ENCODE measurements around the gene LIG1. TPM values are rescaled to one million over a fixed set of nuclear protein-coding genes. Genes with fewer than 3 reads are reported as not detected.

LIG1 gene
- total RNA-seq, result 10 to 100 TPM; 30.0 to 66.1 (median 44.4) TPM

DNA sequence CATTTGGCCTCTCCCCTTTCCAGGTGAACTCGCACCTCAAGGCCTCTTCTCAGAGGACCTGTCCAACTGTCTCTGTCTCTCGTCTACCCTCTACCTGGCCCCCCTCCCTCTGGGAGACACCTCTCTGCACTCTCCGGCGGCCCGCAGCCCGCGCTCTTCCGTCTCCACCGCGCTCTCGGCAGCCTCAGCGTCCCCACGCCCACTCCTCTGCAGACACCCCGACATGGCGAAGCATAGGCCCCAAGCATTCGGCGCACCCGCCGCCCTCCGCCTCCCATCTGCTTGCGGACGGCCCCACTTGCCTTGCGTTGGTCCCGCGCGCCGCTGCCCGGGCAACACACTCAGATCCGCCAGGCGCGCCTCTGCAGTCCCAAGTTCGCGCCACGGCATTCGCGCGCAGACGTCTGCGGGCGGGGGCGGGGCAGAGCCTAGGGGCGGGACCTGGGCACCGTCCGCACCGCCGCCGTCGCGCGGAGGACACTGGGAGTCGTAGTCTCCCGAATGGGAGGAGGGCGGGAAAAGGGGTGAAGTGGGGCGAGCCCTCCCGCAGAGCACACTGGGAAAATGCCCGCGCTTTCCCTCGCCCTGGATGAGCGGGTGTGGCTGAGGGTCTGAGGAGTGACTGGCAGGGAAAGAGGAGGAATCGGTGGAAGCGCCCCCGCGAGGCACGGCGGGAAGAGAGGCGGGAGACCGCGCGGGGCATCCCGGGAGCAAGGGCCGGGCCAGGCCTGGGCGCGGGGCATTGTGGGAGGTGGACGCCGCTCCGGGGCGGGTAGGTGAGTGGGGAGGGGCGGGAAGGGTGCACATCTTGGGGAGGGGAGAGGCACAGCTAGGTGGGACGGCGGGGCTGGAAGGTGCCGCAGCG, at the start of gene LIG1, which contains the start of gene ZSWIM9:
LIG1 (minus strand) TSS at position 406 of the 865 bp plus-strand sequence. CDS start 4,778 bp downstream, outside the sequence.
ZSWIM9 (plus strand) TSS at position 742 of the 865 bp plus-strand sequence. CDS start 1,123 bp downstream, outside the sequence.
- Histone ChIP-seq H3K9me3 (no peaks in the 10 kb centered on the region), H3K4me3 (peak within 1 kb of the TSS; percentile 69), H3K4me1 (peaks cover 19% of the 10 kb centered on the region), H3K27ac (peak within 1 kb of the TSS; percentile 81), H3K36me3 (peaks cover 17% of the 10 kb centered on the region), H3K27me3 (no peaks in the 10 kb centered on the region)
- WGBS, result under 1% methylated on average over 36 of the region's 82 CpGs
- TF ChIP-seq, protein P1, sequence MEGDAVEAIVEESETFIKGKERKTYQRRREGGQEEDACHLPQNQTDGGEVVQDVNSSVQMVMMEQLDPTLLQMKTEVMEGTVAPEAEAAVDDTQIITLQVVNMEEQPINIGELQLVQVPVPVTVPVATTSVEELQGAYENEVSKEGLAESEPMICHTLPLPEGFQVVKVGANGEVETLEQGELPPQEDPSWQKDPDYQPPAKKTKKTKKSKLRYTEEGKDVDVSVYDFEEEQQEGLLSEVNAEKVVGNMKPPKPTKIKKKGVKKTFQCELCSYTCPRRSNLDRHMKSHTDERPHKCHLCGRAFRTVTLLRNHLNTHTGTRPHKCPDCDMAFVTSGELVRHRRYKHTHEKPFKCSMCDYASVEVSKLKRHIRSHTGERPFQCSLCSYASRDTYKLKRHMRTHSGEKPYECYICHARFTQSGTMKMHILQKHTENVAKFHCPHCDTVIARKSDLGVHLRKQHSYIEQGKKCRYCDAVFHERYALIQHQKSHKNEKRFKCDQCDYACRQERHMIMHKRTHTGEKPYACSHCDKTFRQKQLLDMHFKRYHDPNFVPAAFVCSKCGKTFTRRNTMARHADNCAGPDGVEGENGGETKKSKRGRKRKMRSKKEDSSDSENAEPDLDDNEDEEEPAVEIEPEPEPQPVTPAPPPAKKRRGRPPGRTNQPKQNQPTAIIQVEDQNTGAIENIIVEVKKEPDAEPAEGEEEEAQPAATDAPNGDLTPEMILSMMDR (IDR thresholded peaks at IDR 0.05), result no peak
- TF ChIP-seq POLR2AphosphoS5 (IDR thresholded peaks at IDR 0.05), result peak in 2 of 3 donors; percentile 32 to 40
- peak; percentile 92 to 93 for DNase-seq (ENCODE audit: low spot score in 2 of 2)

DNA sequence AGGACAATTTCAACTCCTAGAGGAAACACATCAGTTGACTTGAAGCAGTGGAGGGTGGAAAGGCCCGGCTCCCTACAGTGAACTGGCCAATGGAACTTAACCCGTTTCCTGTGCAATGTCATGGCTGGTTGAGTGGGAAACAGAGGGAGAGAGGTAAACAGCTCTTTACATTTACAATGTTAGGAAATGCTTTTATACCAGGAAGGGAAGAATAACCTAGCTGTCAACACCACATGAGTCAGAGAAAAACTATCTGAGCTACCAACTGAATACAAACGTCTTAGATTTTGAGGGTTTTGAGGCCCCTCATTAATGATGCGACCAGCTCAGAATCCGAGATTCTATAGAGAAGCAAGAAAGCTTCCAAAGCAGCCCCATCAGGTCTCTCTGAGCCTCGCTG, 48.9 kb upstream of the LIG1 start:
- Histone ChIP-seq H3K36me3 (peaks cover 10% of the 10 kb centered on the region), H3K4me1 (no peaks in the 10 kb centered on the region), H3K27ac (no peak overlapping the region), H3K9me3 (no peaks in the 10 kb centered on the region), H3K4me3 (no peak overlapping the region), H3K27me3 (no peaks in the 10 kb centered on the region)
- TF ChIP-seq POLR2A (IDR thresholded peaks at IDR 0.05), result no peak
- TF ChIP-seq, protein P1 (IDR thresholded peaks at IDR 0.05), result no peak
- TF ChIP-seq EP300 (IDR thresholded peaks at IDR 0.05), result no peak
- no peak for TF ChIP-seq POLR2AphosphoS5 (IDR thresholded peaks at IDR 0.05)
- WGBS, result 91% methylated on average over 6 of the region's 6 CpGs
- DNase-seq (ENCODE audit: low spot score in 2 of 2), result no peak

DNA sequence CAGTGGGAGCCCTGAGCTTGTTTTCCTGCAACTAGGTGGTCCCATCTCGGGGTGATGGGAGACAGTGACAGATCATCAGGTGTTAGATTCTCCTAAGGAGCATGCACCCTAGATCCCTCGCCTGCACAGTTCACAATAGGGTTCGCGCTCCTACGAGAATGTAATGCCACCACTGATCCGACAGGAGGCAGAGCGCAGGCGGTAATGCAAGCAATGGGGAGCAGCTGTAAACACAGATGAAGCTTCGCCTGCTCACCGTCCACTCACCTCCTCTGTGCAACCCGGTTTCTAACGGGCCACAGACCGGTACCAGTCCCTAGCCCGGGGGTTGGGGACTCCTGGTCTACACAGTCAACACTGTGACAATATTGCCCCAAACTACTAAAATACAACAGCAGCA, 46.8 kb upstream of the LIG1 start:
- Histone ChIP-seq H3K27ac (no peak overlapping the region), H3K9me3 (no peaks in the 10 kb centered on the region), H3K4me3 (no peak overlapping the region), H3K36me3 (peaks cover 22% of the 10 kb centered on the region), H3K4me1 (no peaks in the 10 kb centered on the region), H3K27me3 (no peaks in the 10 kb centered on the region)
- no peak for DNase-seq (ENCODE audit: low spot score in 2 of 2)
- TF ChIP-seq POLR2A (IDR thresholded peaks at IDR 0.05), result no peak
- TF ChIP-seq, protein P1 (IDR thresholded peaks at IDR 0.05), result no peak
- TF ChIP-seq POLR2AphosphoS5 (IDR thresholded peaks at IDR 0.05), result no peak
- no peak for TF ChIP-seq EP300 (IDR thresholded peaks at IDR 0.05)
- 81% methylated on average over 14 of the region's 14 CpGs for WGBS

DNA sequence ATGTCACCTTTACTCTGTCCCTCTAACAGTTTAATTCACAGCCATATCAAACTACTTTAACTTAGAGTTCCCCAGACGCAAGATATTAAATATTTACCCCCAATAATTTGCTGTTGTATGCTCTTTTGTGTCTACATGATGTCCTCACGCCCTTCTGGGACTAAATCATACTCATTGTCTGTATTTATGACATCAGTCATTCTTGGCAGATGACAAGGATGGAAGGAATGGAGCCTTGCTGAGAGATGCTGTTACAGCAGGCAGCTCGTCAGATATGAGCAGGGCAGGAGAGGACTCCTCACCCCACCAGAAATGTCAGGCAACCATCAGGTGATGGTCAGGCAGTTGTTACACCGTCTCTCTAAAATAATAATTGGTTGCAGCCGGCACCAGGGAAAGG, 43.8 kb upstream of the LIG1 start:
- no peak for DNase-seq (ENCODE audit: low spot score in 2 of 2)
- Histone ChIP-seq H3K4me1 (no peaks in the 10 kb centered on the region), H3K9me3 (no peaks in the 10 kb centered on the region), H3K4me3 (no peak overlapping the region), H3K27me3 (no peaks in the 10 kb centered on the region), H3K27ac (no peak overlapping the region), H3K36me3 (peaks cover 30% of the 10 kb centered on the region)
- WGBS, result 90% methylated on average over 5 of the region's 5 CpGs
- TF ChIP-seq EP300 (IDR thresholded peaks at IDR 0.05) (no peak), POLR2AphosphoS5 (IDR thresholded peaks at IDR 0.05) (no peak), POLR2A (IDR thresholded peaks at IDR 0.05) (no peak)
- TF ChIP-seq, protein P1 (IDR thresholded peaks at IDR 0.05), result no peak

DNA sequence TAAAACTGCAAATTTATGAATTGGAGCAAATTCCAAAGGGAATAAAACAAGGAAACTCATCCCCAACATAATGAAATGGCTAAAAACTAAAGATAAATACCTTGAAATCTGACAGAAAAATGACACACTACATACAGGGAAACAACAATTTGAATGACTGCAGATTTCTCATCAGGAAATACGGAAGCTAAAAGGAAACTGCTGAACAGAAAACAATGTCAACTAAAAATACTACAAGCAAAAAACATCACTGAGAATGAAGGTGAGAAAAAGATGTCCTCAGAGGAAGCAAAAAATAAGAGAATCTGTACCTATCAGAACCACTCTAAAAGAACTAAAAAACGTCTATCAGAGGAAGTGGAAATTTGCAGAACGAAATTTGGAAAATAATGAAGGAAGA, 39.9 kb upstream of the LIG1 start:
- 82% methylated on average over 3 of the region's 3 CpGs for WGBS
- Histone ChIP-seq H3K4me3 (no peak overlapping the region), H3K4me1 (peaks cover 2% of the 10 kb centered on the region), H3K9me3 (no peaks in the 10 kb centered on the region), H3K36me3 (peaks cover 30% of the 10 kb centered on the region), H3K27ac (no peak overlapping the region), H3K27me3 (no peaks in the 10 kb centered on the region)
- DNase-seq (ENCODE audit: low spot score in 2 of 2), result no peak
- TF ChIP-seq EP300 (IDR thresholded peaks at IDR 0.05) (no peak), POLR2A (IDR thresholded peaks at IDR 0.05) (no peak), POLR2AphosphoS5 (IDR thresholded peaks at IDR 0.05) (no peak)
- TF ChIP-seq, protein P1 (IDR thresholded peaks at IDR 0.05), result no peak
